ENCODE measurements around the gene KLHL22.

DNA sequence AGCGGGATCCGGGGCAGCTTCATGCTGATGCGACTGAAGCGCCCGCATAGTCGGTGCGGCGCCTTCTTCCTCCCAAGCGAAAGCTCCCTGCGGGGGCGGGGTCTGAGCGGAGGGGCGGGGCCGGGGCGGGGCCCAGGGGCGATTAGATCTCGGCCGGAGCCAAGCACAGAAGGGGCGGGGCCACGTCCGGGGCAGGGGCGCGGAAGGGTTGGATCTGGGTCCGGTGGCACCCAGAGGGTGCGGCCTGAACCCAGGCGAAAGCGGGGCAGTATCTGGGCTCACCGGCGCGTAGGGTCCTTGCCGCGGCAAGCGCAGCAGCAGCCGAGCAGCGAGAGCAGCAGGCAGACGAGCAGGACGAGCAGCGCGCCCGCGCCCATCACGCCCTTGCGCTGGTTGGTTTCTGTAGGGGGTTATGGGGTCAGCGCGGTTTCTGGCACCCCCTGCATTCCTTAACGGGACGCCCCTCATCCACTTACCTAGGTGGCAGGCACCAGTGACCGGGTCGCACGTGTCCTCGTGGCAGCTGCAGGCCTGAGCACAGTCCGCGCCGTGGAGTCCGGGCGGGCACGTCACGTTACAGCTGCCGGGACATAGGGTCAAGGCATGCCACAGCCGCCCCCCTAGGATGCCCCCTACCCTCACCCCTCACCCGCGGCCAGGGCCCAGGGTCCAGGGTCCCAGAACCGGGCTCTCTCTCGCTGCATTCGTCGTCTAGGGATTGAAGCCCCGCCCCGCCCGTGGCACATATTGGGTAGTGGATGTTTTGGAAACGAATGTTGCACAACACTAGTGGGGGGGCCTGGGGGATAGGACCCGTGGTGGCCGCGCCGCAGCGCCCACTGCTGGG, 66.1 kb downstream of the KLHL22 start:
- TF ChIP-seq, protein P1, sequence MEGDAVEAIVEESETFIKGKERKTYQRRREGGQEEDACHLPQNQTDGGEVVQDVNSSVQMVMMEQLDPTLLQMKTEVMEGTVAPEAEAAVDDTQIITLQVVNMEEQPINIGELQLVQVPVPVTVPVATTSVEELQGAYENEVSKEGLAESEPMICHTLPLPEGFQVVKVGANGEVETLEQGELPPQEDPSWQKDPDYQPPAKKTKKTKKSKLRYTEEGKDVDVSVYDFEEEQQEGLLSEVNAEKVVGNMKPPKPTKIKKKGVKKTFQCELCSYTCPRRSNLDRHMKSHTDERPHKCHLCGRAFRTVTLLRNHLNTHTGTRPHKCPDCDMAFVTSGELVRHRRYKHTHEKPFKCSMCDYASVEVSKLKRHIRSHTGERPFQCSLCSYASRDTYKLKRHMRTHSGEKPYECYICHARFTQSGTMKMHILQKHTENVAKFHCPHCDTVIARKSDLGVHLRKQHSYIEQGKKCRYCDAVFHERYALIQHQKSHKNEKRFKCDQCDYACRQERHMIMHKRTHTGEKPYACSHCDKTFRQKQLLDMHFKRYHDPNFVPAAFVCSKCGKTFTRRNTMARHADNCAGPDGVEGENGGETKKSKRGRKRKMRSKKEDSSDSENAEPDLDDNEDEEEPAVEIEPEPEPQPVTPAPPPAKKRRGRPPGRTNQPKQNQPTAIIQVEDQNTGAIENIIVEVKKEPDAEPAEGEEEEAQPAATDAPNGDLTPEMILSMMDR (IDR thresholded peaks at IDR 0.05) = no peak
- no peak for TF ChIP-seq SIN3A (IDR thresholded peaks at IDR 0.05; ENCODE audit: borderline replicate concordance, insufficient read depth, low read depth, low read length)
- TF ChIP-seq, protein P2, sequence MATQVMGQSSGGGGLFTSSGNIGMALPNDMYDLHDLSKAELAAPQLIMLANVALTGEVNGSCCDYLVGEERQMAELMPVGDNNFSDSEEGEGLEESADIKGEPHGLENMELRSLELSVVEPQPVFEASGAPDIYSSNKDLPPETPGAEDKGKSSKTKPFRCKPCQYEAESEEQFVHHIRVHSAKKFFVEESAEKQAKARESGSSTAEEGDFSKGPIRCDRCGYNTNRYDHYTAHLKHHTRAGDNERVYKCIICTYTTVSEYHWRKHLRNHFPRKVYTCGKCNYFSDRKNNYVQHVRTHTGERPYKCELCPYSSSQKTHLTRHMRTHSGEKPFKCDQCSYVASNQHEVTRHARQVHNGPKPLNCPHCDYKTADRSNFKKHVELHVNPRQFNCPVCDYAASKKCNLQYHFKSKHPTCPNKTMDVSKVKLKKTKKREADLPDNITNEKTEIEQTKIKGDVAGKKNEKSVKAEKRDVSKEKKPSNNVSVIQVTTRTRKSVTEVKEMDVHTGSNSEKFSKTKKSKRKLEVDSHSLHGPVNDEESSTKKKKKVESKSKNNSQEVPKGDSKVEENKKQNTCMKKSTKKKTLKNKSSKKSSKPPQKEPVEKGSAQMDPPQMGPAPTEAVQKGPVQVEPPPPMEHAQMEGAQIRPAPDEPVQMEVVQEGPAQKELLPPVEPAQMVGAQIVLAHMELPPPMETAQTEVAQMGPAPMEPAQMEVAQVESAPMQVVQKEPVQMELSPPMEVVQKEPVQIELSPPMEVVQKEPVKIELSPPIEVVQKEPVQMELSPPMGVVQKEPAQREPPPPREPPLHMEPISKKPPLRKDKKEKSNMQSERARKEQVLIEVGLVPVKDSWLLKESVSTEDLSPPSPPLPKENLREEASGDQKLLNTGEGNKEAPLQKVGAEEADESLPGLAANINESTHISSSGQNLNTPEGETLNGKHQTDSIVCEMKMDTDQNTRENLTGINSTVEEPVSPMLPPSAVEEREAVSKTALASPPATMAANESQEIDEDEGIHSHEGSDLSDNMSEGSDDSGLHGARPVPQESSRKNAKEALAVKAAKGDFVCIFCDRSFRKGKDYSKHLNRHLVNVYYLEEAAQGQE (IDR thresholded peaks at IDR 0.05; ENCODE audit: insufficient read depth in 1 of 2, low read depth in 2 of 2, low read length in 1 of 2) = no peak
- no peak for TF ChIP-seq POLR2AphosphoS5 (IDR thresholded peaks at IDR 0.05; ENCODE audit: low read depth, low read length)

All from Panc1 (cell line).